Heart right ventricle (tissue), 16 donors: ENCODE results near the gene KCNC1. TPM values are rescaled to one million over a fixed set of nuclear protein-coding genes. Genes with fewer than 3 reads are reported as not detected.

Experiments used
- ATAC-seq, 8 donors: fragments of 200-7000 bp; cut with Tn5 transposase; one replicate each; pipeline ENCODE4 v1.9.1; 2020; ENCODE audit warnings: mild to moderate bottlenecking in 8 of 8, moderate library complexity in 8 of 8, moderate number of reproducible peaks in 1 of 8
- DNase-seq, 2 donors: peaks; one replicate each; pipeline ENCODE4 v3.0.0-alpha.2; 2020
- H3K27ac ChIP-seq, 10 donors: fragments of 200-600 bp; sonication (generic) in 2 of 10; one replicate each; pipeline versions ENCODE4 v1.5.0 to v1.8.0; 2020 to 2022; ENCODE audit warnings: mild to moderate bottlenecking in 3 of 10
- H3K27me3 ChIP-seq, 7 donors: fragments of 200-600 bp; one replicate each; pipeline ENCODE4 v1.8.0; 2021 to 2022; ENCODE audit warnings: mild to moderate bottlenecking in 2 of 7
- H3K36me3 ChIP-seq, 9 donors: fragments of 200-600 bp; sonication (generic) in 1 of 9; one replicate each; pipeline versions ENCODE4 v1.5.0 to v1.8.0; 2020 to 2022; ENCODE audit warnings: mild to moderate bottlenecking in 2 of 9
- H3K4me1 ChIP-seq, 9 donors: fragments of 200-600 bp; sonication (generic) in 1 of 9; one replicate each; pipeline versions ENCODE4 v1.5.0 to v1.8.0; 2020 to 2022; ENCODE audit warnings: mild to moderate bottlenecking in 4 of 9
- H3K4me3 ChIP-seq, 10 donors: fragments of 200-600 bp; sonication (generic) in 2 of 10; one replicate each; pipeline versions ENCODE4 v1.5.0 to v1.8.0; 2020 to 2022; ENCODE audit warnings: mild to moderate bottlenecking in 7 of 10, moderate library complexity in 2 of 10
- H3K9me3 ChIP-seq, 11 donors: fragments of 200-600 bp in 10 of 11; sonication (generic) in 2 of 11; one replicate each; pipeline versions ENCODE4 v1.5.0 to v1.8.0; 2013 to 2022; ENCODE audit warnings: mild to moderate bottlenecking in 2 of 11, control low read depth in 1 of 11, moderate library complexity in 1 of 11
- CTCF ChIP-seq, 9 donors: fragments of 200-600 bp; sonication (generic) in 2 of 9; IDR thresholded peaks; one replicate each; pipeline versions ENCODE4 v1.5.0 to v1.8.0; 2021 to 2022; ENCODE audit warnings: antibody characterized with exemption in 9 of 9, mild to moderate bottlenecking in 5 of 9, moderate library complexity in 1 of 9
- WGBS, 2 donors: extraction: QIAGEN DNeasy Blood & Tissue Kit; methylation state at CpG; one replicate each; pipeline ENCODE4 v1.1.7; 2013; ENCODE audit warnings: inconsistent platforms in 1 of 2; 5-methylcytosine and 5-hydroxymethylcytosine counted together
- intact Hi-C, 10 donors: fragments of 100-400 bp; cut with DNase I; formaldehyde crosslinking; loops; one replicate each; pipeline versions ENCODE4 v1.11.1 to v1.14.2; 2022
- polyA plus RNA-seq, 2 donors: library from polyadenylated mRNA; stranded (reverse); fragments of 200-250 nt; gene quantifications; one replicate each; pipeline ENCODE4 v1.2.3, GENCODE V29; 2013
- total RNA-seq, 10 donors: library from RNA; stranded (reverse); fragmentation: NEBNext Ultra II Directional in 3 of 10; extraction: Animal tissue kit (Norgen Biotek cat#: 25700) in 3 of 10; gene quantifications; one replicate each; pipeline versions ENCODE4 v1.2.1 to v1.2.4, GENCODE V29; 2021 to 2023
- donor health status: Arrhythmogenic right ventricular cardiomyopathy.
- donor health status: ischemic (EF 13 %, LVEDD 7.1; RV severe dilation, severe dysfunction).
- donor health status: healthy with polysubstance abuse.
- donor health status: DM: no; HTN: yes; CAD: no.
- donor health status: DM: no; HTN: no; CAD: no.
- donor health status: ischemic (EF 25% LVEDD 6.9; RV normal size, moderate dysfunction).
- donor health status: ischemic (EF 25% LVEDD 5.7; RV mildly dilated, moderate dysfunction).
- donor health status: healthy.
- donor health status: DM: yes; HTN: yes; CAD: no.
- donor health status: Ischemic cardiomyopathy.
- donor health status: ischemic (EF 35%, LVEDD 5.7; RV mildly dilated, moderate dysfunction).
- donor health status: nonischemic (EF 11% LVEDD 7.7; RV severe dilation, severe dysfunction).
- donor health status: DM: yes; HTN: yes; CAD: no.
- donor health status: PGD.
- donor health status: ischemic (EF 29% LVEDD 5.4; RV normal size, mild dysfunction).
- donor health status: nonischemic (EF 23%, LVEDD 6.1; RV moderate dilation, normal function).

Gene KCNC1
- total and polyA plus RNA-seq, 12 donors, result 0.04 to 0.09 (median 0.06) TPM; not detected in 8

DNA sequence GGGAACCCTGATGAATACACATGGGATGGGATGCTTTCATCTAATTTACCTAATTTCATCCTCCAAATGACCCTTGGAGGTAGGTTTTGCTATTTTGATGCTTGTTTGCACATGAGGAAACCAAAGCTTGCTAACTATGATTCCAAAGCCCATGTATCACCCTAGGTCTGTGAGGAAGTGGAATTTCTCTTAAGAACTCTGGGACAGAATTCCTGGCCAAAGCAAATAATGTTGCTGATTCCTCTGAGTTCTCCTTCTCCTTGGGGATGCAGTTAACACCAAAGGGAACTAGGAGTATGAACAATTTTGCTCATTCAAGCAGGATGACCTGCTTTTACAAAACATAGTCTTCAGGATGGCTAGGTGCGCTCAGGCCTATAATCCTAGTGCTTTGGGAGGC is 80.0 kb downstream of the KCNC1 start:
- Histone ChIP-seq H3K27ac (no peak overlapping the region), H3K9me3 (no peaks in the 10 kb centered on the region), H3K27me3 (no peaks in the 10 kb centered on the region), H3K4me3 (no peak overlapping the region), H3K36me3 (no peaks in the 10 kb centered on the region), H3K4me1 (peaks cover 0 to 60% (median 36%) of the 10 kb centered on the region in 9 donors)
- TF ChIP-seq CTCF (IDR thresholded peaks at IDR 0.05), result no peak
- no peak for ATAC-seq
- WGBS, 2 donors, result 96 to 100% methylated on average over 1 of the region's 1 CpG
- intact Hi-C loops, result no loop called here
- no peak for DNase-seq

- Histone ChIP-seq H3K27me3 (no peaks in the 10 kb centered on the region), H3K27ac (peak overlapping the region in 1 of 10 donors; percentile 46), H3K4me1 (peaks cover 0 to 52% (median 25%) of the 10 kb centered on the region in 9 donors), H3K9me3 (no peaks in the 10 kb centered on the region), H3K36me3 (no peaks in the 10 kb centered on the region), H3K4me3 (no peak overlapping the region)
- DNase-seq, result no peak
- peak in 7 of 8 donors; percentile 9 to 54 (median 36) for ATAC-seq
- TF ChIP-seq CTCF (IDR thresholded peaks at IDR 0.05), result no peak
- WGBS, 2 donors, result 67 to 71% methylated on average over 4 of the region's 4 CpGs
- intact Hi-C loops, result no loop called here
These were observed 81.8 kb downstream of the KCNC1 start for GRCh38 chr11:17816232-17816931.

DNA sequence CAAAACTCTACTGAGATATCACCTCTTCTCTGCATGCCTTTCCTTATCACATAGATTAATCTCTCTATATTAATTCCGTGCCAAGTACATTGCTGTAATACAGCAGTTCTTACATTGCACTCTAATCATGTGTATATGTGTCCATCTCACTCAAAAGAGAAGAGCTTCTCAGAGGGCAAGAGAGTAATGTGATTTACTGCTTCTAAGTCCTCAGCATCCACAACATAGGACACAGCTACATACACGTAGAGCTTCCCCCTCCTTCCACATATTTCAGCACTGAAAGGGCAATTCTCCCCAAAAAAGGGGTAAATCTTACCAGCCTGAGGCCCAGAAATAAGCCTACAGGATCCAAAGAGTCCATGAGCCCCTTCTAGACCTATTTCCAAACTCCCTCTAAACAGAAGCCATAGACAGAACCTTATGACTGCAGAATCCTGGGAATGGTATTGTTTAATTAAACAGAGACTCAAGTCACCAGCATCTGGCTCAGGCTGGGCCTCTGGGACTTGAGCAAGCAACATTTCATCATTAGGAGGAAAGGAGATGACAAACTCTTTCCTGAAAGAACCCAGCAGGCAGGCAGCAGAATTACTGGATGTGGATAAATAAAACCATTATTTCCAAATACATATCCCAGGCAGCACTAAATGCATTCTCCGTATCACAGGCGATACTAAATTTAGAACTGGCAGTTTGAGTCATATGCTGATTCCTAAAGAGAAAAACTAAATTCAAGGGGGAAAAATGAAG is 87.2 kb downstream of the KCNC1 start:
- H3K27me3 ChIP-seq, result no peaks in the 10 kb centered on the region
- WGBS, 2 donors, result 30 to 34% methylated on average over 4 of the region's 4 CpGs
- ATAC-seq (peak; percentile 51 to 92 (median 73)), DNase-seq (peak in 1 of 2 donors; percentile 21)
- H3K36me3 ChIP-seq, result no peaks in the 10 kb centered on the region
- intact Hi-C loops, result no loop called here
- peaks cover 8 to 31% (median 17%) of the 10 kb centered on the region in 9 donors for H3K4me1 ChIP-seq
- H3K27ac ChIP-seq, result peak overlapping the region in 8 of 10 donors; percentile 27 to 73 (median 48)
- no peak for TF ChIP-seq CTCF (IDR thresholded peaks at IDR 0.05)
- H3K9me3 ChIP-seq, result no peaks in the 10 kb centered on the region
- no peak overlapping the region for H3K4me3 ChIP-seq

GRCh38 chr11:17822401-17822781 is 87.8 kb downstream of the KCNC1 start:
- no peak overlapping the region for H3K4me3 ChIP-seq
- H3K27ac ChIP-seq, result peak overlapping the region in 7 of 10 donors; percentile 27 to 73 (median 49)
- no peaks in the 10 kb centered on the region for H3K9me3 ChIP-seq
- ATAC-seq (peak in 3 of 8 donors; percentile 18 to 40 (median 31)), DNase-seq (no peak)
- H3K27me3 ChIP-seq, result no peaks in the 10 kb centered on the region
- WGBS, 2 donors, result 56 to 61% methylated on average over 5 of the region's 5 CpGs
- TF ChIP-seq CTCF (IDR thresholded peaks at IDR 0.05), result no peak
- no peaks in the 10 kb centered on the region for H3K36me3 ChIP-seq
- H3K4me1 ChIP-seq, result peaks cover 8 to 29% (median 19%) of the 10 kb centered on the region in 9 donors
- intact Hi-C loops, result no loop called here
